Glutamatergic neuron (in vitro differentiated cells): ENCODE data around the gene SDC4. TPM values are rescaled to one million over a fixed set of nuclear protein-coding genes. Genes with fewer than 3 reads are reported as not detected.

Experiments used
- DNase-seq: peaks from one replicate; pipeline ENCODE4 v3.0.0; 2022
- H3K27ac Mint-ChIP-seq: one replicate; pipeline ENCODE4 v1.8.0; 2020; ENCODE audit warnings: mild to moderate bottlenecking, mixed read lengths, inconsistent platforms; ENCODE audit not compliant: unreplicated experiment
- H3K27me3 Mint-ChIP-seq: one replicate; pipeline ENCODE4 v1.8.0; 2020; ENCODE audit warnings: mild to moderate bottlenecking, moderate library complexity, mixed read lengths, inconsistent platforms; ENCODE audit not compliant: unreplicated experiment
- H3K36me3 Mint-ChIP-seq: one replicate; pipeline ENCODE4 v1.8.0; 2020; ENCODE audit warnings: mild to moderate bottlenecking, mixed read lengths, inconsistent platforms; ENCODE audit not compliant: unreplicated experiment
- H3K4me1 Mint-ChIP-seq: one replicate; pipeline ENCODE4 v1.8.0; 2020; ENCODE audit warnings: mild to moderate bottlenecking, low read depth, mixed read lengths, inconsistent platforms; ENCODE audit not compliant: unreplicated experiment
- H3K4me3 Mint-ChIP-seq: one replicate; pipeline ENCODE4 v1.8.0; 2020; ENCODE audit warnings: mild to moderate bottlenecking, mixed read lengths, inconsistent platforms; ENCODE audit not compliant: unreplicated experiment
- H3K9me3 Mint-ChIP-seq: one replicate; pipeline ENCODE4 v1.8.0; 2020; ENCODE audit warnings: mild to moderate bottlenecking, moderate library complexity, mixed read lengths, inconsistent platforms; ENCODE audit not compliant: unreplicated experiment
- CTCF ChIP-seq: fragments of 200-600 bp; sonication (generic); IDR thresholded peaks from one replicate; pipeline ENCODE4 v1.5.0; 2021; ENCODE audit not compliant: partially characterized antibody, unreplicated experiment
- total RNA-seq: library from RNA; stranded (reverse); fragmentation: NEBNext Ultra II Directional; extraction: Animal tissue kit (Norgen Biotek cat#: 25700); gene quantifications from one replicate; pipeline ENCODE4 v1.2.1, GENCODE V29; 2021; ENCODE audit not compliant: unreplicated experiment

Gene SDC4
- total RNA-seq, 1 donor from 2014 or later, result 0.61 TPM

GRCh38 chr20:45338121-45339030, 9.8 kb downstream of the SDC4 start:
- H3K9me3 Mint-ChIP-seq, result peaks cover 5% of the 10 kb centered on the region
- peaks cover 1% of the 10 kb centered on the region for H3K4me1 Mint-ChIP-seq
- H3K4me3 Mint-ChIP-seq, result no peak overlapping the region
- DNase-seq, result no peak
- TF ChIP-seq CTCF, result no peak
- H3K36me3 Mint-ChIP-seq, result no peaks in the 10 kb centered on the region
- no peak overlapping the region for H3K27ac Mint-ChIP-seq
- peaks cover 5% of the 10 kb centered on the region for H3K27me3 Mint-ChIP-seq

GRCh38 chr20:45337367-45338120, 10.7 kb downstream of the SDC4 start:
- no peak for DNase-seq
- no peaks in the 10 kb centered on the region for H3K36me3 Mint-ChIP-seq
- peaks cover 1% of the 10 kb centered on the region for H3K4me1 Mint-ChIP-seq
- peaks cover 5% of the 10 kb centered on the region for H3K9me3 Mint-ChIP-seq
- H3K4me3 Mint-ChIP-seq, result no peak overlapping the region
- H3K27me3 Mint-ChIP-seq, result peaks cover 5% of the 10 kb centered on the region
- no peak overlapping the region for H3K27ac Mint-ChIP-seq
- no peak for TF ChIP-seq CTCF

GRCh38 chr20:45336530-45337366, 11.5 kb downstream of the SDC4 start:
- H3K4me3 Mint-ChIP-seq, result no peak overlapping the region
- peaks cover 5% of the 10 kb centered on the region for H3K9me3 Mint-ChIP-seq
- H3K27me3 Mint-ChIP-seq, result peaks cover 5% of the 10 kb centered on the region
- no peak overlapping the region for H3K27ac Mint-ChIP-seq
- DNase-seq, result no peak
- no peak for TF ChIP-seq CTCF
- no peaks in the 10 kb centered on the region for H3K36me3 Mint-ChIP-seq
- peaks cover 1% of the 10 kb centered on the region for H3K4me1 Mint-ChIP-seq

GRCh38 chr20:45330476-45330875, 17.7 kb downstream of the SDC4 start:
- Mint-ChIP-seq H3K27me3 (no peaks in the 10 kb centered on the region), H3K27ac (no peak overlapping the region), H3K36me3 (no peaks in the 10 kb centered on the region), H3K4me3 (no peak overlapping the region), H3K4me1 (peaks cover 7% of the 10 kb centered on the region), H3K9me3 (peaks cover 1% of the 10 kb centered on the region)
- DNase-seq, result no peak
- TF ChIP-seq CTCF, result no peak
